GM23248 (cell line): ENCODE results near the gene CEP126.

Experiments used
- EZH2 ChIP-seq: fragments of 200-600 bp; sonication (generic); IDR thresholded peaks from 2 replicates; pipeline ENCODE4 v1.6.1; 2018; ENCODE audit warnings: antibody characterized with exemption, mild to moderate bottlenecking; ENCODE audit not compliant: insufficient read depth, poor library complexity, severe bottlenecking
- EZH2phosphoT487 ChIP-seq: fragments of 200-600 bp; sonication (generic); IDR thresholded peaks from 2 replicates; pipeline ENCODE4 v1.6.1; 2018; ENCODE audit warnings: antibody characterized with exemption, moderate library complexity, mild to moderate bottlenecking, low read depth; ENCODE audit not compliant: insufficient read depth

DNA sequence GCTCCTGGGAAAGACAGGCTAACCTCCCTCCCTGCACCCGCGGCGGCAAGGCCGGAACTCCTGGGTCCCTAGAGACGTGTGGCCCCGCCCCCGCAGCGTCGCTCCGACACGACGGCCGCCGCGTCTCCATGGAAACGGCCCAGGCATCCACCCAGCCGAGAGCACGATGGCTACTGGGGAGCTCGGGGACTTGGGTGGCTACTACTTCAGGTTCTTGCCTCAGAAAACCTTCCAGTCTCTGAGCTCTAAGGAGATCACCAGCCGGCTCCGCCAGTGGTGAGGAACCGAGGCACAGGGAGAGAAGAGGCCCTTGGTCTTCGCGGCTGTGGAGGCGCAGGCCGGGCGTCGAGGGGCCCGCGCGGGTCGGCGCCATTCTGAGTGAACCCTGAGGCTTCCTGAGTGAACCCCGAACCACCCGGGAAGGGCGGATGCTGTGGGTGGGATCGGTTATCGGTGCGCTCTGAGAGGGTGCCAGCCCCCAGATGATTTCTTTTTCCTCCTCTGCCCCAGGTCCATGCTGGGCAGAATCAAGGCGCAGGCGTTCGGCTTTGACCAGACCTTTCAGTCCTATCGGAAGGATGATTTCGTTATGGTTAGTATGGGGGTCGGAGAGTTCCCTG, 132.6 kb downstream of the CEP126 start, which contains the start of gene CFAP300:
- TF ChIP-seq EZH2 (no peak), EZH2phosphoT487 (no peak)
